Caco-2 (cell line): ENCODE measurements around the gene IP6K2. TPM values are rescaled to one million over a fixed set of nuclear protein-coding genes. Genes with fewer than 3 reads are reported as not detected.
A peak's percentile ranks its signal among the peaks of the same experiment; 100 is the strongest.

ENCODE experiments used
- BruUV-seq: library from RNA; stranded (reverse); fragments of 400-500 nt; replicated peaks from 2 replicates; lab custom pipeline; 2021; lab: Mats Ljungman, UMichigan
- CTCF ChIA-PET: fragments of 300-600 bp; sonication (Branson Sonifier 250); formaldehyde crosslinking; loops from one replicate; lab custom pipeline; 2022; ENCODE audit warnings: antibody characterized with exemption; lab: Charles Lee
- POLR2A ChIA-PET: fragments of 300-600 bp; sonication (Branson Sonifier 250); formaldehyde crosslinking; loops from one replicate; lab custom pipeline; 2022; ENCODE audit warnings: antibody characterized with exemption; lab: Charles Lee
- DNase-seq, 2 experiments: peaks; one replicate each; pipeline versions ENCODE4 v3.0.0 to v3.0.0-alpha.2; 2020 to 2022
- H3K27me3 ChIP-seq: replicated peaks from 2 replicates; pipeline ENCODE4 v1.6.0; 2011; ENCODE audit warnings: low read length; ENCODE audit not compliant: control insufficient read depth, insufficient read depth
- H3K36me3 ChIP-seq: 2 replicates; pipeline ENCODE4 v1.5.1; 2011; ENCODE audit warnings: low read length; ENCODE audit not compliant: control insufficient read depth, insufficient read depth
- H3K4me1 ChIP-seq: fragments of 250-450 bp; sonication (Bioruptor Pico); 2 replicates; pipeline ENCODE4 v1.5.1; 2020; ENCODE audit warnings: mild to moderate bottlenecking
- H3K4me3 ChIP-seq: 2 replicates; pipeline ENCODE4 v1.5.1; 2011; ENCODE audit warnings: low read depth, mild to moderate bottlenecking, control low read depth, low read length
- H3K9me3 ChIP-seq: fragments of 250-450 bp; sonication (Bioruptor Pico); 2 replicates; pipeline ENCODE4 v1.5.1; 2020; ENCODE audit warnings: mild to moderate bottlenecking, moderate library complexity
- H3K27ac Mint-ChIP-seq: one replicate; pipeline ENCODE4 v1.8.0; 2022; ENCODE audit warnings: mixed read lengths; ENCODE audit not compliant: unreplicated experiment
- H3K27me3 Mint-ChIP-seq: one replicate; pipeline ENCODE4 v1.8.0; 2022; ENCODE audit warnings: mixed read lengths; ENCODE audit not compliant: insufficient read depth, unreplicated experiment
- H3K36me3 Mint-ChIP-seq: one replicate; pipeline ENCODE4 v1.8.0; 2022; ENCODE audit warnings: mild to moderate bottlenecking, mixed read lengths; ENCODE audit not compliant: insufficient read depth, unreplicated experiment
- H3K4me1 Mint-ChIP-seq: one replicate; pipeline ENCODE4 v1.8.0; 2022; ENCODE audit warnings: low read depth, mixed read lengths; ENCODE audit not compliant: unreplicated experiment
- H3K4me3 Mint-ChIP-seq: one replicate; pipeline ENCODE4 v1.8.0; 2022; ENCODE audit warnings: mild to moderate bottlenecking, moderate library complexity, mixed read lengths; ENCODE audit not compliant: unreplicated experiment
- H3K9me3 Mint-ChIP-seq: one replicate; pipeline ENCODE4 v1.8.0; 2022; ENCODE audit warnings: mixed read lengths; ENCODE audit not compliant: unreplicated experiment
- intact Hi-C: fragments of 100-400 bp; cut with micrococcal nuclease; formaldehyde crosslinking; loops from one replicate; pipeline ENCODE4 v1.10.0; 2022; ENCODE audit not compliant: unreplicated experiment
- total RNA-seq: library from RNA; stranded (reverse); gene quantifications from 2 replicates; pipeline ENCODE4 v1.2.3, GENCODE V29; 2022
- TF ChIP-seq, protein P1 (sequence below), 2 experiments: fragments of 200-600 bp in 1 of 2; IDR thresholded peaks; 1 replicate in 1 of 2; 2 replicates in 1 of 2; pipeline versions ENCODE4 v1.5.1 to v1.8.0; 2011 to 2022; ENCODE audit warnings: antibody characterized with exemption in 1 of 2, control low read depth in 1 of 2, inconsistent platforms in 1 of 2, low read depth in 1 of 2, low read length in 1 of 2, mild to moderate bottlenecking in 1 of 2, moderate library complexity in 1 of 2; ENCODE audit not compliant: insufficient read depth in 1 of 2, severe bottlenecking in 1 of 2, unreplicated experiment in 1 of 2

The IP6K2 gene
- total RNA-seq, 1 experiment from 2014 or later: 91.7 TPM

DNA sequence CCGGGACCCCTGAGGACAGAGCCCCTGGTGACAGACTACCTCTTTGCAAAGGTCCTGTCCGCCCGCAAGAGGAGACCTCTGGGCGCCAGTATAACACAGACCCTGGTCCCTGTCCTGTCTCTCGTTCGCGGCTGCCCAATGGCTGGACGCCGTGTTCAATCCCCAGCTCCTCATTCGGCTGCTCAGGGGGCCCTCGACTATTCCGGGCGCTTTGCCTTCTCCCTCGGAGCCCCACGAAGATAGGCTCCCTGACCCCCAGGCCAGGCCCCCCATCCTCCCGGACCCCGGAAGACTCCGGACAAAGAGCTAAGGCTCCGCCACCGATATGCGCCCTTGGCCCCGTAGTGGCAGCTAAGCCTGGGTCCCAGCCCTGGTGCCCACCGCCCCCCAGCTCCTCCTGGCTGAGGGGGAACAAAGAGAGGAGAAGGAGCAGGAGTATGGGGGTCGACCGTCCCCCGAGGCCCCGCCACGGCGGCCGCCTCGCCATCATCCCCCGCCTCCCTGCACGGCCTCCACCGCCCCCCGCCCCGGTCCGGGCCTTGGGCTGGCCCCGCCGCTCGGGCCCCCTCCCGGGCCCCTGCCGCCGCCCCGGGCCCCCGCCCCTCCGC lies 54.8 kb downstream of the IP6K2 start:
- Histone ChIP-seq H3K36me3 (peaks cover 7% of the 10 kb centered on the region), H3K27me3 (no peaks in the 10 kb centered on the region), H3K9me3 (no peaks in the 10 kb centered on the region), H3K4me3 (peak overlapping the region; percentile 65), H3K4me1 (peaks cover 10% of the 10 kb centered on the region)
- Mint-ChIP-seq H3K4me3 (peak overlapping the region; percentile 93), H3K27me3 (no peaks in the 10 kb centered on the region), H3K9me3 (no peaks in the 10 kb centered on the region), H3K27ac (peak overlapping the region; percentile 99), H3K36me3 (peaks cover 75% of the 10 kb centered on the region), H3K4me1 (peaks cover 5% of the 10 kb centered on the region)
- POLR2A ChIA-PET: interaction anchor here (0.8 to 2.7 kb wide), 7 partner anchors 24 to 432 kb away, joined by 3 to 14 read pairs (median 5); partner anchors contain the start of genes IP6K2, NCKIPSD, NDUFAF3 and PFKFB4
- CTCF ChIA-PET: interaction anchor here (0.9 to 2.1 kb wide), 3 partner anchors 27 to 435 kb away, joined by 3 to 7 read pairs (median 7); partner anchors contain the start of gene SLC26A6
- DNase-seq: peak in 1 of 2 experiments; percentile 21
- TSS peak; percentile 1 for BruUV-seq
- TF ChIP-seq, protein P1, sequence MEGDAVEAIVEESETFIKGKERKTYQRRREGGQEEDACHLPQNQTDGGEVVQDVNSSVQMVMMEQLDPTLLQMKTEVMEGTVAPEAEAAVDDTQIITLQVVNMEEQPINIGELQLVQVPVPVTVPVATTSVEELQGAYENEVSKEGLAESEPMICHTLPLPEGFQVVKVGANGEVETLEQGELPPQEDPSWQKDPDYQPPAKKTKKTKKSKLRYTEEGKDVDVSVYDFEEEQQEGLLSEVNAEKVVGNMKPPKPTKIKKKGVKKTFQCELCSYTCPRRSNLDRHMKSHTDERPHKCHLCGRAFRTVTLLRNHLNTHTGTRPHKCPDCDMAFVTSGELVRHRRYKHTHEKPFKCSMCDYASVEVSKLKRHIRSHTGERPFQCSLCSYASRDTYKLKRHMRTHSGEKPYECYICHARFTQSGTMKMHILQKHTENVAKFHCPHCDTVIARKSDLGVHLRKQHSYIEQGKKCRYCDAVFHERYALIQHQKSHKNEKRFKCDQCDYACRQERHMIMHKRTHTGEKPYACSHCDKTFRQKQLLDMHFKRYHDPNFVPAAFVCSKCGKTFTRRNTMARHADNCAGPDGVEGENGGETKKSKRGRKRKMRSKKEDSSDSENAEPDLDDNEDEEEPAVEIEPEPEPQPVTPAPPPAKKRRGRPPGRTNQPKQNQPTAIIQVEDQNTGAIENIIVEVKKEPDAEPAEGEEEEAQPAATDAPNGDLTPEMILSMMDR (IDR thresholded peaks at IDR 0.05; ENCODE audit: insufficient read depth in 1 of 2, low read depth in 1 of 2, low read length in 1 of 2, severe bottlenecking in 1 of 2, unreplicated experiment in 1 of 2): no peak
- intact Hi-C loops: loop anchor here (2.0 to 10.0 kb wide), 3 partner anchors 53 to 197 kb away; partner anchors contain the start of genes PFKFB4 and UQCRC1

DNA sequence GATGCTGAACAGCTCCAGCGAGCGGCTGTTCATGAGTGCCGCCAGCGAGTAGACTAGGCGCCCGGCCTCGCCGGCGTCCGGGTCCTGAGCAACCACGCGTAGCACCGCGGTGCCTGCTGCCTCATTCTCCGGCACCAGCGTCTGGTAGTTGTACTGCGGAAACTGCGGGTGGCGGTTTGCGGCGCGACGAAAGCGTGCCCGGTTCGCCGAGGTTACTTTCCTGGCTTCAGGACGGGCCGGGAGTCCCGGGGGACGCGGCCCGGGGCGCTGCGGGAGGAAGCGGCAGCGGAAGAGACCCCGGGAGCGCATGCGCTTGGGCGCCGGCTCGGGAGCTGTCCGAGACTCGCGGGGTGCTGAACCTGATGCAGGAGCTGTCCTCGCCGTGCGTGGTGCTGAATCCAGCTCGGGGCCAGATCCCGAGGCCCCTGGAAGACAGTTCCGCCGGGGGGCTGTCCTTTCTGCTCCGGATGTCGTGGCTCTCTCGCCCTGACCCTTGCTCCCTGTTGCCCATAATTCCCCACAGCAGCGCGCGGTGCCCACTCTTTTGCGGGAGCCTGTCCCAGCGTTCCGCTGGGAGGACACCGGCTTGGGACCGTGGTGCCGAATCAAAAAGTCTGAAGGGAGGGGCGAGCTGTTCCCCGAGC lies 55.4 kb downstream of the IP6K2 start:
- H3K4me3 ChIP-seq: peak overlapping the region; percentile 65

More for the DNA sequence above, 55.4 kb downstream of the IP6K2 start:
- DNase-seq: peak in 1 of 2 experiments; percentile 46
- TF ChIP-seq, protein P1 (IDR thresholded peaks at IDR 0.05; ENCODE audit: insufficient read depth in 1 of 2, low read depth in 1 of 2, low read length in 1 of 2, severe bottlenecking in 1 of 2, unreplicated experiment in 1 of 2): no peak
- peaks cover 76% of the 10 kb centered on the region for H3K36me3 Mint-ChIP-seq
- POLR2A ChIA-PET: interaction anchor here (0.8 kb wide), 1 partner anchor 38 kb away, joined by 3 read pairs; no protein-coding TSS in a partner anchor
- no peaks in the 10 kb centered on the region for H3K9me3 ChIP-seq
- no peaks in the 10 kb centered on the region for H3K27me3 ChIP-seq
- peaks cover 7% of the 10 kb centered on the region for H3K36me3 ChIP-seq
- CTCF ChIA-PET: interaction anchor here (1.8 to 2.1 kb wide), 2 partner anchors 26 to 189 kb away, joined by 7 read pairs; partner anchors contain the start of gene SLC26A6
- H3K9me3 Mint-ChIP-seq: no peaks in the 10 kb centered on the region
- intact Hi-C loops: loop anchor here (2.0 to 10.0 kb wide), 3 partner anchors 53 to 197 kb away; partner anchors contain the start of genes PFKFB4 and UQCRC1
- no peaks in the 10 kb centered on the region for H3K27me3 Mint-ChIP-seq
- H3K27ac Mint-ChIP-seq: no peak overlapping the region
- peaks cover 10% of the 10 kb centered on the region for H3K4me1 ChIP-seq
- BruUV-seq: no TSS peak
- peaks cover 5% of the 10 kb centered on the region for H3K4me1 Mint-ChIP-seq
- peak overlapping the region; percentile 93 for H3K4me3 Mint-ChIP-seq
